GM10266 (cell line): ENCODE results near the gene PTCH1.

ENCODE experiments used
- DNase-seq: peaks from one replicate; pipeline ENCODE4 v3.0.0; 2012; ENCODE audit errors: extremely low spot score
- TF ChIP-seq, protein P1 (sequence below): IDR thresholded peaks from 2 replicates; pipeline ENCODE4 v1.5.1; 2012; ENCODE audit warnings: mild to moderate bottlenecking, low read depth; ENCODE audit not compliant: control insufficient read depth, insufficient read depth; ENCODE audit errors: missing control alignments

Gene PTCH1

DNA sequence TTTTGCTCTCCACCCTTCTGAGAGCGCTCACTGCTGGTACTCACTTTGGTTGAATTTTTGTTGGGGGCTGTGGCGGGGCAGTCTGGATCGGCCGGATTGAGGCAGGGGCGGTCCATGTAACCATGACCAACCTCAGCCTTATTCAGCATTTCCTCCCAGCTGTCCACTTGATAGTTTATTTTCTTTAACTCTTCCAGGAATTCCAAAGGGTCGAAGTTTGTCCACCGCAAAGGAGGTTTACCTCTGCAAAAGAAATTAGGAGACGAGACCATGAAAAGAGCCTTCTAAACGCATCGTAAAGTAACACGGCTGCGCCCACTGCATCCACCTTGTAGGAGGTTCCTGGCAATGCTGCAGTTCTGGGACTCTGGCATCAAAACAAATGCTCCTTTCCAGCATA is 36.4 kb downstream of the PTCH1 start:
- no peak for DNase-seq
- TF ChIP-seq, protein P1, sequence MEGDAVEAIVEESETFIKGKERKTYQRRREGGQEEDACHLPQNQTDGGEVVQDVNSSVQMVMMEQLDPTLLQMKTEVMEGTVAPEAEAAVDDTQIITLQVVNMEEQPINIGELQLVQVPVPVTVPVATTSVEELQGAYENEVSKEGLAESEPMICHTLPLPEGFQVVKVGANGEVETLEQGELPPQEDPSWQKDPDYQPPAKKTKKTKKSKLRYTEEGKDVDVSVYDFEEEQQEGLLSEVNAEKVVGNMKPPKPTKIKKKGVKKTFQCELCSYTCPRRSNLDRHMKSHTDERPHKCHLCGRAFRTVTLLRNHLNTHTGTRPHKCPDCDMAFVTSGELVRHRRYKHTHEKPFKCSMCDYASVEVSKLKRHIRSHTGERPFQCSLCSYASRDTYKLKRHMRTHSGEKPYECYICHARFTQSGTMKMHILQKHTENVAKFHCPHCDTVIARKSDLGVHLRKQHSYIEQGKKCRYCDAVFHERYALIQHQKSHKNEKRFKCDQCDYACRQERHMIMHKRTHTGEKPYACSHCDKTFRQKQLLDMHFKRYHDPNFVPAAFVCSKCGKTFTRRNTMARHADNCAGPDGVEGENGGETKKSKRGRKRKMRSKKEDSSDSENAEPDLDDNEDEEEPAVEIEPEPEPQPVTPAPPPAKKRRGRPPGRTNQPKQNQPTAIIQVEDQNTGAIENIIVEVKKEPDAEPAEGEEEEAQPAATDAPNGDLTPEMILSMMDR = no peak

GRCh38 chr9:95479330-95479729 is 37.4 kb downstream of the PTCH1 start:
- no peak for DNase-seq
- TF ChIP-seq, protein P1 = no peak

- TF ChIP-seq, protein P1 = no peak
- no peak for DNase-seq
Measured at GRCh38 chr9:95478335-95478734, 38.4 kb downstream of the PTCH1 start.

DNA sequence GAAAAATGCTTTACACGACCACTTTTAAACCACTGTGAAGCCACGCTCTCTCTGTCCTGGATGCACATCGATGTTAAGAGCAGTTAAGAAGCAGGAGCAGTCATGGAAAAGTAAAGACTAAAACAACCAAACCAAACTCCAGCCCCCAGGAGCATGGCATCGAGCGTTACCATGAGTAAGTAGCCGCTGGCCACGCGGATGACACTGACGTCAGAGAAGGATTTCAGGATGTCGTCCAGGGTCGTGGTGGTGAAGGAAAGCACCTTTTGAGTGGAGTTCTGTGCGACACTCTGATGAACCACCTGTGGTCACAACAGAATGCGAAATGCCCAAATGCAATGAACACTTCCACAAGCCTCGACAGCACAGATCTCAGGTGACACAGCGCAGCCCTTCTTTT is 38.9 kb downstream of the PTCH1 start:
- DNase-seq = no peak
- TF ChIP-seq, protein P1 = no peak

GRCh38 chr9:95477441-95477840 is 39.3 kb downstream of the PTCH1 start:
- TF ChIP-seq, protein P1 = no peak
- no peak for DNase-seq

GRCh38 chr9:95468791-95469190 is 48.0 kb downstream of the PTCH1 start:
- DNase-seq = no peak
- TF ChIP-seq, protein P1 = no peak

DNA sequence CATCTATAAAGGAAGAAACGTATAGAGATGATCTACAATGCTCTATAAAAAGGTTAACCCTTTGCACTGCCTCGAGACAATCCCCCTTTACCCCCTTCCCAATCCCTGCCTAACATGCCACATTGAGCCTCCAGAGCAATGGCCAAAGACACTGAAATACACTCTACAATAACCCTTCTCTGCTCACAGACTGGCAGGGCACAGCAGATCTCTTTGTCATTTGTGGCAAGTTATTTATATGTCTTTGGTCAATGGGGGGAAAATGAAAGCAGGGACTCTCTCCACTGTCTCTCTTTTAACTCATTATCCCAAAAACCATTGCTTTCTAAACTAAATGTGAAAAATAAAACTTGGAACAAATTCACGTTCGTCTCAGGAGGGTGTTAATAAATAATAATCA is 51.7 kb downstream of the PTCH1 start:
- TF ChIP-seq, protein P1 = no peak
- no peak for DNase-seq
